Measurements from ENCODE around the gene GALNT18.

DNA sequence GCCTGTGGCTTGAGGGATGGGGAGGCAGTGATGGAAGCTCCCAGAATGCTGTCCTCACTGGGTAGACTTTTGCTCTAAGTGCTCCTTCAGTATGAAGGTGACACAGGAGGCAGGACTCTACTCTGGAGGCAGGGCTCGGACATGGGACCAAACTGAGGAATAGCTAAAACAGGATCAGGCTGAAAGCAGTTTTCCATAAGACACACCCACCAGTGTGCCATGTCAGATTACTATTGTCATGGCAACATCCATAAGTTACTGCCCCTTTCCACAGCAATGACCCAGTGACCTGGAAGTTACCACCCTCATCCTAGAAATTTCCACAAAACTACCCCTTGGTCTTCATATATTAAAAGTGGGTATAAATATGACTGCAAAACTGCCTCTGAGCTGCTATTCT lies 43.6 kb upstream of the GALNT18 start:
- TF ChIP-seq, protein P1, sequence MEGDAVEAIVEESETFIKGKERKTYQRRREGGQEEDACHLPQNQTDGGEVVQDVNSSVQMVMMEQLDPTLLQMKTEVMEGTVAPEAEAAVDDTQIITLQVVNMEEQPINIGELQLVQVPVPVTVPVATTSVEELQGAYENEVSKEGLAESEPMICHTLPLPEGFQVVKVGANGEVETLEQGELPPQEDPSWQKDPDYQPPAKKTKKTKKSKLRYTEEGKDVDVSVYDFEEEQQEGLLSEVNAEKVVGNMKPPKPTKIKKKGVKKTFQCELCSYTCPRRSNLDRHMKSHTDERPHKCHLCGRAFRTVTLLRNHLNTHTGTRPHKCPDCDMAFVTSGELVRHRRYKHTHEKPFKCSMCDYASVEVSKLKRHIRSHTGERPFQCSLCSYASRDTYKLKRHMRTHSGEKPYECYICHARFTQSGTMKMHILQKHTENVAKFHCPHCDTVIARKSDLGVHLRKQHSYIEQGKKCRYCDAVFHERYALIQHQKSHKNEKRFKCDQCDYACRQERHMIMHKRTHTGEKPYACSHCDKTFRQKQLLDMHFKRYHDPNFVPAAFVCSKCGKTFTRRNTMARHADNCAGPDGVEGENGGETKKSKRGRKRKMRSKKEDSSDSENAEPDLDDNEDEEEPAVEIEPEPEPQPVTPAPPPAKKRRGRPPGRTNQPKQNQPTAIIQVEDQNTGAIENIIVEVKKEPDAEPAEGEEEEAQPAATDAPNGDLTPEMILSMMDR (tag by site-specific recombination; IDR thresholded peaks at IDR 0.05) = no peak
- TF ChIP-seq ZNF677 (tag by site-specific recombination; IDR thresholded peaks at IDR 0.05) = no peak
- TF ChIP-seq ZNF549 (tag by site-specific recombination; IDR thresholded peaks at IDR 0.05) = no peak
- no peak for TF ChIP-seq HOXA7 (CRISPR knock-in tag; IDR thresholded peaks at IDR 0.05; ENCODE audit: borderline replicate concordance)
